IPS DF 4.7 (cell line): ENCODE data around the gene SEPTIN14.
"Not testable (repeated sequence)": the region's sequence is repeated elsewhere in the genome, so short reads cannot be mapped to it uniquely, and the experiment has no call there.

Source experiments
- DNase-seq: peaks from one replicate; pipeline ENCODE4 v3.0.0-alpha.2; 2013; ENCODE audit warnings: low spot score; ENCODE audit errors: extremely low read depth

Gene SEPTIN14

GRCh38 chr7:55862652-55863051 lies at the start of gene SEPTIN14:
Gene SEPTIN14 (minus strand): TSS chr7:55862752. CDS start chr7:55861996, 756 bp downstream.
- DNase-seq, result not testable (repeated sequence)

GRCh38 chr7:55903985-55904759 lies 41.6 kb upstream of the SEPTIN14 start:
- no peak for DNase-seq

- not testable (repeated sequence) for DNase-seq
These were observed 38.5 kb upstream of the SEPTIN14 start for GRCh38 chr7:55901059-55901458.

- DNase-seq, result no peak
These were observed 35.7 kb upstream of the SEPTIN14 start for GRCh38 chr7:55898287-55898686.

GRCh38 chr7:55895021-55895420 lies 32.5 kb upstream of the SEPTIN14 start:
- DNase-seq, result no peak

- DNase-seq, result no peak
These were observed 31.4 kb upstream of the SEPTIN14 start for GRCh38 chr7:55893940-55894339.

- DNase-seq, result not testable (repeated sequence)
These were observed 25.8 kb upstream of the SEPTIN14 start for GRCh38 chr7:55888378-55888777.

- DNase-seq, result no peak
These were observed 25.3 kb upstream of the SEPTIN14 start for GRCh38 chr7:55887821-55888247.

- DNase-seq, result no peak
These were observed 21.8 kb upstream of the SEPTIN14 start for GRCh38 chr7:55884321-55884720.

- no peak for DNase-seq
These were observed 16.1 kb upstream of the SEPTIN14 start for GRCh38 chr7:55878691-55879090.

GRCh38 chr7:55877308-55877707 lies 14.8 kb upstream of the SEPTIN14 start:
- DNase-seq, result no peak

- no peak for DNase-seq
These were observed 11.2 kb upstream of the SEPTIN14 start for GRCh38 chr7:55873765-55874164.

- DNase-seq, result no peak
These were observed 9.5 kb upstream of the SEPTIN14 start for GRCh38 chr7:55871932-55872485.

GRCh38 chr7:55868989-55869388 lies 6.4 kb upstream of the SEPTIN14 start:
- not testable (repeated sequence) for DNase-seq

- not testable (repeated sequence) for DNase-seq
These were observed 17.4 kb downstream of the SEPTIN14 start for GRCh38 chr7:55845164-55845563.

- no peak for DNase-seq
These were observed 24.0 kb downstream of the SEPTIN14 start for GRCh38 chr7:55838595-55838994.

GRCh38 chr7:55827577-55827976 lies 35.0 kb downstream of the SEPTIN14 start:
- DNase-seq, result no peak

GRCh38 chr7:55818686-55819085 lies 43.9 kb downstream of the SEPTIN14 start:
- DNase-seq, result no peak

GRCh38 chr7:55797260-55797659 lies 65.3 kb downstream of the SEPTIN14 start:
- DNase-seq, result not testable (repeated sequence)

- DNase-seq, result no peak
These were observed 68.0 kb downstream of the SEPTIN14 start for GRCh38 chr7:55794527-55794926.

- no peak for DNase-seq
These were observed 70.5 kb downstream of the SEPTIN14 start for GRCh38 chr7:55792048-55792447.

GRCh38 chr7:55787796-55788195 lies 74.8 kb downstream of the SEPTIN14 start:
- no peak for DNase-seq

- no peak for DNase-seq
These were observed 75.7 kb downstream of the SEPTIN14 start for GRCh38 chr7:55786901-55787300.
